Stimulated activated CD8-positive, alpha-beta memory T cell treated with anti-CD3 and anti-CD28 coated beads, Interleukin-15, amount 100 ng/mL, for 1 hour (primary cell): ENCODE results near the gene GAGE12E.
"Not testable (repeated sequence)": the region's sequence is repeated elsewhere in the genome, so short reads cannot be mapped to it uniquely, and the experiment has no call there.

Experiments
- DNase-seq: peaks from one replicate; pipeline ENCODE4 v3.0.0-alpha.2; 2020; ENCODE audit warnings: low read depth

GAGE12E gene, protein sequence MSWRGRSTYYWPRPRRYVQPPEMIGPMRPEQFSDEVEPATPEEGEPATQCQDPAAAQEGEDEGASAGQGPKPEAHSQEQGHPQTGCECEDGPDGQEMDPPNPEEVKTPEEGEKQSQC

DNA sequence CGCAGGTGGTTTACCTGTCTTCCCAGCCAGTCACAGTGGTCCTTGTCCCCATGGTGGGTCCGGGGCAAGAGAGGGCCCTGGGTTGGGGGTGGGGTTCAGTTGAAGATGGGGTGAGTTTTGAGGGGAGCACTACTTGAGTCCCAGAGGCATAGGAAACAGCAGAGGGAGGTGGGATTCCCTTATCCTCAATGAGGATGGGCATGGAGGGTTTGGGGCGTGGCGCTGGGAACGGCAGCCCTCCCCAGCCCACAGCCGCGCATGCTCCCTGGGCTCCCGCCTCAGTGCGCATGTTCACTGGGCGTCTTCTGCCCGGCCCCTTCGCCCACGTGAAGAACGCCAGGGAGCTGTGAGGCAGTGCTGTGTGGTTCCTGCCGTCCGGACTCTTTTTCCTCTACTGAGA lies at the start of gene GAGE12E:
TSS of gene GAGE12E (plus strand) at position 301 of the 400 bp plus-strand sequence. CDS start 1,155 bp downstream, outside the sequence.
- not testable (repeated sequence) for DNase-seq

DNA sequence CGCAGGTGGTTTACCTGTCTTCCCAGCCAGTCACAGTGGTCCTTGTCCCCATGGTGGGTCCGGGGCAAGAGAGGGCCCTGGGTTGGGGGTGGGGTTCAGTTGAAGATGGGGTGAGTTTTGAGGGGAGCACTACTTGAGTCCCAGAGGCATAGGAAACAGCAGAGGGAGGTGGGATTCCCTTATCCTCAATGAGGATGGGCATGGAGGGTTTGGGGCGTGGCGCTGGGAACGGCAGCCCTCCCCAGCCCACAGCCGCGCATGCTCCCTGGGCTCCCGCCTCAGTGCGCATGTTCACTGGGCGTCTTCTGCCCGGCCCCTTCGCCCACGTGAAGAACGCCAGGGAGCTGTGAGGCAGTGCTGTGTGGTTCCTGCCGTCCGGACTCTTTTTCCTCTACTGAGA lies 19.2 kb upstream of the GAGE12E start, which contains the start of gene GAGE12C:
TSS of gene GAGE12C (plus strand) at position 301 of the 400 bp plus-strand sequence. CDS start 1,155 bp downstream, outside the sequence.
- not testable (repeated sequence) for DNase-seq

DNA sequence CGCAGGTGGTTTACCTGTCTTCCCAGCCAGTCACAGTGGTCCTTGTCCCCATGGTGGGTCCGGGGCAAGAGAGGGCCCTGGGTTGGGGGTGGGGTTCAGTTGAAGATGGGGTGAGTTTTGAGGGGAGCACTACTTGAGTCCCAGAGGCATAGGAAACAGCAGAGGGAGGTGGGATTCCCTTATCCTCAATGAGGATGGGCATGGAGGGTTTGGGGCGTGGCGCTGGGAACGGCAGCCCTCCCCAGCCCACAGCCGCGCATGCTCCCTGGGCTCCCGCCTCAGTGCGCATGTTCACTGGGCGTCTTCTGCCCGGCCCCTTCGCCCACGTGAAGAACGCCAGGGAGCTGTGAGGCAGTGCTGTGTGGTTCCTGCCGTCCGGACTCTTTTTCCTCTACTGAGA lies 9.7 kb upstream of the GAGE12E start, which contains the start of gene GAGE12D:
TSS of gene GAGE12D (plus strand) at position 301 of the 400 bp plus-strand sequence. CDS start 1,155 bp downstream, outside the sequence.
- not testable (repeated sequence) for DNase-seq

DNA sequence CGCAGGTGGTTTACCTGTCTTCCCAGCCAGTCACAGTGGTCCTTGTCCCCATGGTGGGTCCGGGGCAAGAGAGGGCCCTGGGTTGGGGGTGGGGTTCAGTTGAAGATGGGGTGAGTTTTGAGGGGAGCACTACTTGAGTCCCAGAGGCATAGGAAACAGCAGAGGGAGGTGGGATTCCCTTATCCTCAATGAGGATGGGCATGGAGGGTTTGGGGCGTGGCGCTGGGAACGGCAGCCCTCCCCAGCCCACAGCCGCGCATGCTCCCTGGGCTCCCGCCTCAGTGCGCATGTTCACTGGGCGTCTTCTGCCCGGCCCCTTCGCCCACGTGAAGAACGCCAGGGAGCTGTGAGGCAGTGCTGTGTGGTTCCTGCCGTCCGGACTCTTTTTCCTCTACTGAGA lies 9.5 kb downstream of the GAGE12E start, which contains the start of gene GAGE12F:
TSS of gene GAGE12F (plus strand) at position 301 of the 400 bp plus-strand sequence. CDS start 1,155 bp downstream, outside the sequence.
- DNase-seq = not testable (repeated sequence)

DNA sequence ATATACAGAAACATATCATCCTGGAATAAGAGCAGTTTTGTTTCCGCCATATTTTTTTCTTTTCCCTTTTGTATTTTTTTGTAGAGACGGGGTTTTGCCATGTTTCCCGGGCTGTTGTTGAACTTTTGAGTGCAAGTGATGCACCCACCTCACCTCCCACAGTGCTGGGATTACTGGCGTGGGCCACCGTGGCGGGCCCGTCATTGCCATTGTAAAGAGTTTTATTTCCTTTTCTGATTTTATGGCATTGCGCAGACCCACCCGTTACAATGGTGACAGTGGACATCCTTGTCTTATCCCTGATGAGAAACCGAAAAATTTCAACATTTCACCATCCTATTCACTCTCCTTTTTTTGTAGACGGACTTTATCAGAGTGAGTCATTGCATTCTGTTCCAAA lies 17.6 kb downstream of the GAGE12E start:
- DNase-seq = not testable (repeated sequence)

DNA sequence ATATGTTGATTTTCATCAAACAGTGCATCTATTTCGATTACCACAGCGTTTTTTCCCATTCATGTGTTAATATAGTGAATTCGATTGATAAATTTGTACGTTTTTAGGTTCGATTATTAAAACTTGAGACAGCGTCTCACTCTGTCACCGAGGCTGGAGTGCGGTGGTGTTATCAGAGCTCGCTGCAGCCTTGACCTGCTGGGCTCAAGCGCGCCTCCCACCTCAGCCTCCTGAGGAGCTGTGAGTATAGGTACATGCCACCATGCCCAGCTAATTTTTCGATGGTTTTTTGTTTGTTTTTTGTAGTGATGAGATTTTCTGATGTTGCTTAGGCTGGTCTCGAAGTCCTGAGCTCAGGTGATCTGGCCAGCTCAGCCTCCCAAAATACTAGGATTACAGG lies 18.1 kb downstream of the GAGE12E start:
- not testable (repeated sequence) for DNase-seq

DNA sequence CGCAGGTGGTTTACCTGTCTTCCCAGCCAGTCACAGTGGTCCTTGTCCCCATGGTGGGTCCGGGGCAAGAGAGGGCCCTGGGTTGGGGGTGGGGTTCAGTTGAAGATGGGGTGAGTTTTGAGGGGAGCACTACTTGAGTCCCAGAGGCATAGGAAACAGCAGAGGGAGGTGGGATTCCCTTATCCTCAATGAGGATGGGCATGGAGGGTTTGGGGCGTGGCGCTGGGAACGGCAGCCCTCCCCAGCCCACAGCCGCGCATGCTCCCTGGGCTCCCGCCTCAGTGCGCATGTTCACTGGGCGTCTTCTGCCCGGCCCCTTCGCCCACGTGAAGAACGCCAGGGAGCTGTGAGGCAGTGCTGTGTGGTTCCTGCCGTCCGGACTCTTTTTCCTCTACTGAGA lies 19.0 kb downstream of the GAGE12E start, which contains the start of gene GAGE12G:
TSS of gene GAGE12G (plus strand) at position 301 of the 400 bp plus-strand sequence. CDS start 1,155 bp downstream, outside the sequence.
- DNase-seq = not testable (repeated sequence)

DNA sequence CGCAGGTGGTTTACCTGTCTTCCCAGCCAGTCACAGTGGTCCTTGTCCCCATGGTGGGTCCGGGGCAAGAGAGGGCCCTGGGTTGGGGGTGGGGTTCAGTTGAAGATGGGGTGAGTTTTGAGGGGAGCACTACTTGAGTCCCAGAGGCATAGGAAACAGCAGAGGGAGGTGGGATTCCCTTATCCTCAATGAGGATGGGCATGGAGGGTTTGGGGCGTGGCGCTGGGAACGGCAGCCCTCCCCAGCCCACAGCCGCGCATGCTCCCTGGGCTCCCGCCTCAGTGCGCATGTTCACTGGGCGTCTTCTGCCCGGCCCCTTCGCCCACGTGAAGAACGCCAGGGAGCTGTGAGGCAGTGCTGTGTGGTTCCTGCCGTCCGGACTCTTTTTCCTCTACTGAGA lies 28.6 kb downstream of the GAGE12E start, which contains the start of gene GAGE12H:
TSS of gene GAGE12H (plus strand) at position 301 of the 400 bp plus-strand sequence. CDS start 1,155 bp downstream, outside the sequence.
- DNase-seq = not testable (repeated sequence)

DNA sequence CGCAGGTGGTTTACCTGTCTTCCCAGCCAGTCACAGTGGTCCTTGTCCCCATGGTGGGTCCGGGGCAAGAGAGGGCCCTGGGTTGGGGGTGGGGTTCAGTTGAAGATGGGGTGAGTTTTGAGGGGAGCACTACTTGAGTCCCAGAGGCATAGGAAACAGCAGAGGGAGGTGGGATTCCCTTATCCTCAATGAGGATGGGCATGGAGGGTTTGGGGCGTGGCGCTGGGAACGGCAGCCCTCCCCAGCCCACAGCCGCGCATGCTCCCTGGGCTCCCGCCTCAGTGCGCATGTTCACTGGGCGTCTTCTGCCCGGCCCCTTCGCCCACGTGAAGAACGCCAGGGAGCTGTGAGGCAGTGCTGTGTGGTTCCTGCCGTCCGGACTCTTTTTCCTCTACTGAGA lies 38.1 kb downstream of the GAGE12E start, which contains the start of gene GAGE2A:
TSS of gene GAGE2A (plus strand) at position 301 of the 400 bp plus-strand sequence. CDS start 1,155 bp downstream, outside the sequence.
- not testable (repeated sequence) for DNase-seq

DNA sequence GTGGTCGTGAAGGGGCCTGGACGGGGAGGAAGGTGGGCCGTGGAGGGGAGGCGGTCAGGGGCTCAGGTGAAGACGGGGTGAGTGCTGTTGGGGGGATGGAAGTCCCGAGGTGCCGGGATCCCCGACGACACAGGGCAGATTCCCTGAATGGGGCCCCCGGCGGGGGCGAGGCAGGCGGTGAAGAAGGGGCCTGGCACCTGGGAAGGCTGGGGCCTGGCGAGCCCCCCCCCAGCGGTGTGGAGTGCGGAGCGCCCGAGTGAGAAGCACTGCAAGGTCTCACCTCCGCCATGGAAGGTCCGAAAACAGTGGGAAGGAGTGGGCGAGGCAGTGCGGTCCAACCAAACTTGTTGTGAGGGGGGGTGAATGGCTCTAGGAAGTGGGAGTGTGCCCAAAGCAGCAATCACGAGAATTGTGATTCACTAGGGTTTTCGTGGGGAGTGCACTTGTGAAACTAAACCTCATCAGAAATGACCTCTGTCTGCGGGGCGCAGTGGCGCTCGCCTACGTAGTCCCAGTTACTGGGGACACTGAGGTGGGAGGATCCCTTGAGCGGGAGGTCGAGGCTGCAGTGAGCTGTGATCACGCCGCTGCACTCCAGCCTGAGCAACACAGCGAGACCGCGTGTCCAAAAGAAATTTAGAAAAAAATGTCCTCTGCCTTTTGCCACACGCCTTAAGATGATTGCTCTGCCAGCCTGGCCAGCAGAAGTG lies 38.8 kb downstream of the GAGE12E start:
- not testable (repeated sequence) for DNase-seq

DNA sequence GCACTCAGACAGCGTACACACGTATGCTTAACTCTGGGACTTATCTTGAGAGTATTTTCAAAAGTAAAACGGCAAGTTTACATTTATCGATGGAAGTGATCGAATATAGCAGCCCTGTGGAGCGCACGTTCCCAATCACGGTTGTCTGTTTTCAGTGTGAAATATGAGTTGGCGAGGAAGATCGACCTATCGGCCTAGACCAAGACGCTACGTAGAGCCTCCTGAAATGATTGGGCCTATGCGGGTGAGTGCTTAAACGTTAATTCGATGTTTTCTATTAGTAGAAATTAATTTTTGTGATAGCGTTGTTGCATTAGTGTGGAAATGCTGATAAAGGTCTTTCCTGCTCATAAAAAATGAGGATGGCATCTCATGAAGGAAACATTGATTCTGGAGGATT lies 39.4 kb downstream of the GAGE12E start:
- DNase-seq = not testable (repeated sequence)

DNA sequence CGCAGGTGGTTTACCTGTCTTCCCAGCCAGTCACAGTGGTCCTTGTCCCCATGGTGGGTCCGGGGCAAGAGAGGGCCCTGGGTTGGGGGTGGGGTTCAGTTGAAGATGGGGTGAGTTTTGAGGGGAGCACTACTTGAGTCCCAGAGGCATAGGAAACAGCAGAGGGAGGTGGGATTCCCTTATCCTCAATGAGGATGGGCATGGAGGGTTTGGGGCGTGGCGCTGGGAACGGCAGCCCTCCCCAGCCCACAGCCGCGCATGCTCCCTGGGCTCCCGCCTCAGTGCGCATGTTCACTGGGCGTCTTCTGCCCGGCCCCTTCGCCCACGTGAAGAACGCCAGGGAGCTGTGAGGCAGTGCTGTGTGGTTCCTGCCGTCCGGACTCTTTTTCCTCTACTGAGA lies 47.6 kb downstream of the GAGE12E start, which contains the start of gene GAGE1:
TSS of gene GAGE1 (plus strand) at position 301 of the 400 bp plus-strand sequence. CDS start 1,155 bp downstream, outside the sequence.
- DNase-seq = not testable (repeated sequence)
